Activated CD4-positive, alpha-beta T cell treated with anti-CD3 and anti-CD28 coated beads, Interleukin-2, amount 10 ng/mL, durations not matched to agents 7 days and 5 days (primary cell): ENCODE measurements around the gene HYLS1. TPM values are rescaled to one million over a fixed set of nuclear protein-coding genes. Genes with fewer than 3 reads are reported as not detected.
"Not testable (repeated sequence)": the region's sequence is repeated elsewhere in the genome, so short reads cannot be mapped to it uniquely, and the experiment has no call there.

ENCODE experiments used
- CTCF ChIA-PET: fragments of 350-600 bp; sonication (Branson Sonifier 250); formaldehyde crosslinking; loops from one replicate; lab custom pipeline; 2021; ENCODE audit warnings: antibody characterized with exemption; lab: Charles Lee
- POLR2A ChIA-PET: fragments of 350-600 bp; sonication (Branson Sonifier 250); formaldehyde crosslinking; loops from one replicate; lab custom pipeline; 2021; ENCODE audit warnings: antibody characterized with exemption; lab: Charles Lee
- DNase-seq: peaks from one replicate; pipeline ENCODE4 v3.0.0-alpha.2; 2020
- H3K27ac Mint-ChIP-seq: one replicate; pipeline ENCODE4 v1.8.0; 2021; ENCODE audit warnings: mild to moderate bottlenecking, moderate library complexity, mixed read lengths
- H3K27me3 Mint-ChIP-seq: one replicate; pipeline ENCODE4 v1.8.0; 2021; ENCODE audit warnings: mixed read lengths
- H3K36me3 Mint-ChIP-seq: one replicate; pipeline ENCODE4 v1.8.0; 2021; ENCODE audit warnings: low read depth, mixed read lengths
- H3K4me1 Mint-ChIP-seq: one replicate; pipeline ENCODE4 v1.8.0; 2021; ENCODE audit warnings: mixed read lengths
- H3K4me3 Mint-ChIP-seq: one replicate; pipeline ENCODE4 v1.8.0; 2021; ENCODE audit warnings: mild to moderate bottlenecking, moderate library complexity, mixed read lengths
- H3K9me3 Mint-ChIP-seq: one replicate; pipeline ENCODE4 v1.8.0; 2021; ENCODE audit warnings: mixed read lengths
- total RNA-seq, 2 experiments: library from RNA; stranded (reverse); gene quantifications; one replicate each; pipeline ENCODE4 v1.2.3, GENCODE V29; 2021

Gene HYLS1
- total RNA-seq = 10 to 100 TPM; 17.4 to 21.2 TPM

DNA sequence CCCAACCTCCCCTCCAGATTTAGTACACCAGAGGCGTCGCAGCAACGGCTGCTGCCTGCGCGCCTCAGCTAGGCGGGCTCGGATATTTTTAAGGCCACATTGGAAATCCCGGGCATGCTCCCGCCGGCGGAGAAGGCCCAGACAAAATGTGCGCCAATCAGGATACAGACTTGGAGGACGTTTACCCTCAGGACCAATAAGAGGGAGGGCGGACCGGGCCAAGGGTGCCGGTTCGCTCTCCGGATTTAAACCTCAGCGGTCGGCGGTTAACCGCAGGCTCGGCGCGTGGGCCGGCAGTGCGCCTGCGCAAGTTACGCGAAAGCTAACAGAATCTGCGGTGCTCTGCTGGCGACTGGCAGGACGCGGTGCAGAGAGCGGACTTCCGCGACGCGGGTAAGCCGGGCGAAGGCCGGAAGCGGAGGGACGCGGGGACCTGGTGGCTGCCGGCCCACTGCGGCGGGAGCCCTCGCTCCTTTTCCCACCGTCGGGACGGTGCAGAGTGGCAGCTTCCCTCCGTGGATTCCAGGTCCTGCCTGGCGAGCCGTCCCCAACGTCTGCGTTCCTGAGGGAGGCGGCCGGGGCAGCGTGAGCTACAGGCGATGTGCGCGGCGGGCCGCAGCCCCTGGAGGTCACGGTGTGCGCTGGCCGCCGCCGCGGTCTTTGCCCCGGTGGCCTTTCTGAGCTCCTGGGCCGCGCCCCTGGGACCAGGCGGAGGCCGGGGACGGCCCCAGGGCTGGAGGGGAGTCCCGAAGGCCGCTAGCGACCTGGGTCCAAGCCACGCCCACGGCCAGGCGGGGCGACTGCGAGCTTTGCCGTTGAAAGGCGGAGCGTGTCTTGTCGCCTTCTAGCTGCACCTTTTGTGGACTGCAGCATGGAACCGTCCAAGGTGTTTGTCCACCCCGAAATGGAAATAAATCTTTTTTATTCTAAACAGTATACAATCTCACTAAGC is at the start of gene HYLS1:
TSS of gene HYLS1 (plus strand) at position 296 of the 952 bp plus-strand sequence. CDS start 11,701 bp downstream, outside the sequence.
- CTCF ChIA-PET = interaction anchor here (0.8 to 1.9 kb wide), 6 partner anchors 9 to 318 kb away, joined by 3 to 9 read pairs (median 7); partner anchors contain the start of genes CHEK1, EI24 and PUS3
- POLR2A ChIA-PET = interaction anchor here (1.0 to 2.1 kb wide), 7 partner anchors 9 to 431 kb away, joined by 3 to 9 read pairs (median 7); partner anchors contain the start of genes EI24 and PUS3
- peak within 1 kb of the TSS; percentile 80 for H3K4me3 Mint-ChIP-seq
- peaks cover 2% of the 10 kb centered on the region for H3K27me3 Mint-ChIP-seq
- peak within 1 kb of the TSS; percentile 96 for H3K27ac Mint-ChIP-seq
- peak; percentile 97 for DNase-seq
- H3K4me1 Mint-ChIP-seq = peaks cover 42% of the 10 kb centered on the region
- H3K9me3 Mint-ChIP-seq = no peaks in the 10 kb centered on the region
- H3K36me3 Mint-ChIP-seq = peaks cover 23% of the 10 kb centered on the region

- POLR2A ChIA-PET = no interaction called here
- Mint-ChIP-seq H3K4me3 (no peak overlapping the region), H3K27ac (no peak overlapping the region), H3K4me1 (no peaks in the 10 kb centered on the region), H3K27me3 (peaks cover 2% of the 10 kb centered on the region), H3K36me3 (peaks cover 7% of the 10 kb centered on the region), H3K9me3 (peaks cover 23% of the 10 kb centered on the region)
- DNase-seq = no peak
- CTCF ChIA-PET = no interaction called here
These were observed 45.0 kb upstream of the HYLS1 start for GRCh38 chr11:125842321-125842948.

GRCh38 chr11:125846188-125846587 is 41.3 kb upstream of the HYLS1 start:
- H3K4me3 Mint-ChIP-seq = no peak overlapping the region
- H3K27ac Mint-ChIP-seq = no peak overlapping the region
- ChIA-PET POLR2A (no interaction called here), CTCF (interaction anchor here (0.6 kb wide), 1 partner anchor 67 kb away, joined by 4 read pairs; no protein-coding TSS in a partner anchor)
- H3K36me3 Mint-ChIP-seq = peaks cover 7% of the 10 kb centered on the region
- peaks cover 29% of the 10 kb centered on the region for H3K9me3 Mint-ChIP-seq
- H3K4me1 Mint-ChIP-seq = no peaks in the 10 kb centered on the region
- DNase-seq = no peak
- peaks cover 9% of the 10 kb centered on the region for H3K27me3 Mint-ChIP-seq

DNA sequence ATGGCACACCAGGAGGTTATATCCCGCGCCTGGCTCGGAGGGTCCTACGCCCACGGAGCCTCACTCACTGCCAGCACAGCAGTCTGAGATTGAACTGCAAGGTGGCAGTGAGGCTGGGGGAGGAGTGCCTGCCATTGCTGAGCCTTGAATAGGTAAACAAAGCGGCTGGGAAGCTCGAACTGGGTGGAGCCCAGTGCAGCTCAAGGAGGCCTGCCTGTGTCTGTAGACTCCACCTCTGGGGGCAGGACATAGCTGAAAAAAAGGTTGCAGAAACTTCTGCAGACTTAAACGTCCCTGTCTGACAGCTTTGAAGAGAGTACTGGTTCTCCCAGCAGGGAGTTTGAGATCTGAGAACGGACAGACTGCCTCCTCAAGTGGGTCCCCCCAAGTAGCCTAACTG is 29.8 kb upstream of the HYLS1 start:
- CTCF ChIA-PET, H3K27ac Mint-ChIP-seq, DNase-seq, H3K9me3 Mint-ChIP-seq, H3K36me3 Mint-ChIP-seq, POLR2A ChIA-PET, H3K4me3 Mint-ChIP-seq: not testable (repeated sequence)
- H3K27me3 Mint-ChIP-seq = peaks cover 14% of the 10 kb centered on the region
- peaks cover 11% of the 10 kb centered on the region for H3K4me1 Mint-ChIP-seq

GRCh38 chr11:125862786-125863185 is 24.7 kb upstream of the HYLS1 start:
- H3K4me3 Mint-ChIP-seq, H3K36me3 Mint-ChIP-seq, DNase-seq, H3K27ac Mint-ChIP-seq, CTCF ChIA-PET, H3K27me3 Mint-ChIP-seq, H3K9me3 Mint-ChIP-seq, POLR2A ChIA-PET, H3K4me1 Mint-ChIP-seq: not testable (repeated sequence)

DNA sequence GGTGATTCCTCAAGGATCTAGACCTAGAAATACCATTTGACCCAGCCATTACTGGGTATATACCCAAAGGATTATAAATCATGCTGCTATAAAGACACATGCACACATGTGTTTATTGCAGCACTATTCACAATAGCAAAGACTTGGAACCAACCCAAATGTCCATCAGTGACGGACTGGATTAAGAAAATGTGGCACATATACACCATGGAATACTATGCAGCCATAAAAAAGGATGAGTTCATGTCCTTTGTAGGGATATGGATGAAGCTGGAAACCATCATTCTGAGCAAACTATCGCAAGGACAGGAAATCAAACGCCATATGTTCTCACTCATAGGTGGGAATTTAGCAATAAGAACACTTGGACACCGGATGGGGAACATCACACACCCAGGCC is 22.1 kb upstream of the HYLS1 start:
- H3K4me3 Mint-ChIP-seq, POLR2A ChIA-PET, CTCF ChIA-PET, H3K9me3 Mint-ChIP-seq, H3K27me3 Mint-ChIP-seq, DNase-seq, H3K4me1 Mint-ChIP-seq, H3K36me3 Mint-ChIP-seq, H3K27ac Mint-ChIP-seq: not testable (repeated sequence)

DNA sequence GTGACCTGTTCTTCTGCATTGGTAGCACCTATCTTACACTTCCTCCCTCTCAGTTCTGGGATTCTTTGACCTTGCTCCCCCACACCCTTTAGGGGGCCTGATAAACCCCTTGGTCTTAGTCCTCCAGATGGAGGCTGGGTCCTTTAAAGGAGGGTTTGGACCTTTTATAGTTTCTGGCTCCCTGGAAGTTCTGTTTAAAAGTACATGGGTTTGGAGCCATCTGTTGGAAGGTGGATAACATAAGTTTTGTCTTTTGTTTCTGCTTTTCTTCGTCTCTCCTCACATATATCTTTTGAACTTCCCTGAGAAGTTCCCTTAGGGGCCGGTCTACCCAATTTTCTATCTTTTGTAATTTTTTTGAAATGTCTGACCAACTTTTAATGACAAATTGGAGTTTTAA is 17.9 kb upstream of the HYLS1 start:
- Mint-ChIP-seq H3K27me3 (no peaks in the 10 kb centered on the region), H3K36me3 (no peaks in the 10 kb centered on the region), H3K4me1 (no peaks in the 10 kb centered on the region), H3K27ac (no peak overlapping the region), H3K9me3 (no peaks in the 10 kb centered on the region), H3K4me3 (no peak overlapping the region)
- ChIA-PET CTCF (no interaction called here), POLR2A (no interaction called here)
- DNase-seq = no peak

DNA sequence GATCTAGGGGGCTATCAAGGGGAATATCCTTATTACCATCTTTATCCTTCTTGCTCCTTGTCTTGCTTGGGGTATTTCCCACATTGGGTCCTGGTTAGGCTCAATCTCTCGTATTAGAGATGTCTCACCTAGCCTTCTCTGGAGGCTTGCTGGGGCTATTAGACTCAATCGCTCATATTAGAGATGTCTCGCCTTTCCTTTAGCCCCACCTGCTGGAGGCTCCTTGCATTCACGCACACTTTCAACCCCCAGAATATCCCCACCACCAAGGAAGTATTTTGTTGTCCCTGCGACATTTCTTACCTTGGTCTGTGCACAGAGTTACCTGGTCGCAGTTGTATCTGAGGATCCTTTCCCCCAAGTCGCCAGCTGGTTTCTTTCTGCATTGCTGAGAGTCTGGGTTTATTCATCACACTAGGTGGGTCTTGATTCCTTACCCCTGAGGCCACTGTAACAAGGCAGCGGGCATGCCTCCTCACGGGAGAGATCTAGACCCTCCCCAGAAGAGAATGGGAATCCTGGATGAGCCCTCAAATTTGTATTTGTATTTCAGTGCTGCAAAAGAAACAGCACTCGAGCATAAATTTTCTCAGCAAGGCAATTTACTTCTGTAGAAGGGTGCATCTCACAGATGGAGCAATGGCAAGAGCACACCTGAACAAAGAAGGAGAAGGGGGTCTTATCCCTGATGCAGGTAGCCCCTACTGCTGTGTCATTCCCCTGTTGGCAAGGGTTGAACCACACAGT is 15.9 kb upstream of the HYLS1 start:
- H3K27me3 Mint-ChIP-seq = no peaks in the 10 kb centered on the region
- no peak overlapping the region for H3K4me3 Mint-ChIP-seq
- DNase-seq = peak; percentile 47
- ChIA-PET CTCF (no interaction called here), POLR2A (no interaction called here)
- H3K9me3 Mint-ChIP-seq = no peaks in the 10 kb centered on the region
- H3K36me3 Mint-ChIP-seq = no peaks in the 10 kb centered on the region
- H3K4me1 Mint-ChIP-seq = no peaks in the 10 kb centered on the region
- no peak overlapping the region for H3K27ac Mint-ChIP-seq

- H3K4me1 Mint-ChIP-seq = no peaks in the 10 kb centered on the region
- no peaks in the 10 kb centered on the region for H3K9me3 Mint-ChIP-seq
- H3K27me3 Mint-ChIP-seq = no peaks in the 10 kb centered on the region
- no peaks in the 10 kb centered on the region for H3K36me3 Mint-ChIP-seq
- no peak for DNase-seq
- CTCF ChIA-PET = no interaction called here
- POLR2A ChIA-PET = no interaction called here
- H3K4me3 Mint-ChIP-seq = no peak overlapping the region
- no peak overlapping the region for H3K27ac Mint-ChIP-seq
These were observed 15.4 kb upstream of the HYLS1 start for GRCh38 chr11:125872138-125872491.

- CTCF ChIA-PET = interaction anchor here (0.7 kb wide), 1 partner anchor 247 kb away, joined by 3 read pairs; no protein-coding TSS in a partner anchor
These were observed 13.4 kb upstream of the HYLS1 start for GRCh38 chr11:125873881-125874555.

DNA sequence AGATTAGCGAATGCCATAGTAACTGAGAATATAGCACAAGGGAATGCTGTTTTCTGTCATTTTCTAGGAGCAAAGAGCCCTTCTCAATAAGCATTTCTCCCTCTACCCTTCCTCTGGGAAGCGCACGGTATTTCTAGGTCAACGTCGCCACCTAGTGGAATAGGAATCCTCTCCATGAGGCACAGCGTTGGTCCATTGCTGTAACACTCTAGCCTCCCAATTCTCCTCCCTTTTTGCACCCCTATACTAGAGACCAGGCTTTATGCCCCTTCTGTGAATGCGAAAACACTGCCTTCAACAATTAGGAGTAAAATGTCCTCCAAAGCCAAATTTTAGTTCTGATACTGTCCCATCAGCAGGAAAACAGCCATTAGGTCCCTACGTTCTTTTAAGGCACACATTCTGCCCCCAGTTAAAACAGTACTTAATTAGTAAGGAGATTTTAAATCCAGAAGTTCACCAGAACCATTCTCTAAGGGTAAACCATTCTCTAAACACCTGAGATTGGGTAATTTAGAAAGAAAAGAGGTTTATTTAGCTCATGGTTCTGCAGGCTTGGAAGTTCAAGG is 12.8 kb upstream of the HYLS1 start:
- H3K27ac Mint-ChIP-seq = no peak overlapping the region
- H3K27me3 Mint-ChIP-seq = peaks cover 4% of the 10 kb centered on the region
- no peaks in the 10 kb centered on the region for H3K9me3 Mint-ChIP-seq
- no peak overlapping the region for H3K4me3 Mint-ChIP-seq
- CTCF ChIA-PET = no interaction called here
- POLR2A ChIA-PET = no interaction called here
- no peaks in the 10 kb centered on the region for H3K4me1 Mint-ChIP-seq
- peak; percentile 63 for DNase-seq
- no peaks in the 10 kb centered on the region for H3K36me3 Mint-ChIP-seq

More at GRCh38 chr11:125873881-125874555, 13.4 kb upstream of the HYLS1 start:
- Mint-ChIP-seq H3K27ac (no peak overlapping the region), H3K36me3 (no peaks in the 10 kb centered on the region), H3K4me1 (no peaks in the 10 kb centered on the region), H3K4me3 (no peak overlapping the region), H3K27me3 (peaks cover under 1% of the 10 kb centered on the region), H3K9me3 (no peaks in the 10 kb centered on the region)
- POLR2A ChIA-PET = no interaction called here
- DNase-seq = no peak

DNA sequence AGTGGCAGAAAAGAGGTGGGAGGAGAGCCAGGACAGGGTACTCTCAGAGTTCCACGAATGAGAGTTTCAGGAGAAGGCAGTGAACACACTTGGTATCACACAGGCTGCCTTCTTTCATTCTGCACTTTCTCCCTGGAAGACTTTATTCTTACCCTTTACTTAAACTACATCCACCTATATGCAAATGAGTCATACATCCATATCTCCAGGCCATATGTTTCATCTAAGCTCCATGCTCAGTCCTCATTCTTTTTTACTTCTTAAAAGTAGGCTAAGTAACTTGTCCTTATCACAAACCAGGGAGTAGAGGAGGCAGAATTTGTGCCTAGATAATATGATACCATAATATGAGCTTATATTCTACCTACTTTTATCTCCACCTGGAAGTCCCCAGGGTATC is 6.2 kb upstream of the HYLS1 start:
- ChIA-PET CTCF (interaction anchor here (0.9 kb wide), 1 partner anchor 40 kb away, joined by 3 read pairs; no protein-coding TSS in a partner anchor), POLR2A (no interaction called here)
- no peaks in the 10 kb centered on the region for H3K9me3 Mint-ChIP-seq
- peaks cover 6% of the 10 kb centered on the region for H3K4me1 Mint-ChIP-seq
- peaks cover 23% of the 10 kb centered on the region for H3K27me3 Mint-ChIP-seq
- H3K27ac Mint-ChIP-seq = no peak overlapping the region
- H3K4me3 Mint-ChIP-seq = no peak overlapping the region
- DNase-seq = no peak
- H3K36me3 Mint-ChIP-seq = no peaks in the 10 kb centered on the region
